SK-N-SH treated with all-trans-retinoic acid at 6 μM for 48 hours (cell line): ENCODE results near the gene SYNDIG1.

ENCODE experiments used
- ARNTL ChIP-seq: fragments of 450-650 bp; formaldehyde crosslinking; IDR thresholded peaks from 2 replicates; pipeline ENCODE4 v1.5.0; 2020; ENCODE audit warnings: low read depth, mild to moderate bottlenecking, moderate library complexity, borderline replicate concordance
- CREB5 ChIP-seq: fragments of 250-450 bp; sonication (Bioruptor Pico); IDR thresholded peaks from 2 replicates; pipeline ENCODE4 v1.5.1; 2020; ENCODE audit warnings: low read depth, mild to moderate bottlenecking, moderate library complexity
- PATZ1 ChIP-seq: fragments of 250-450 bp; sonication (Bioruptor Pico); IDR thresholded peaks from 2 replicates; pipeline ENCODE4 v1.8.0; 2020; ENCODE audit warnings: mild to moderate bottlenecking, moderate library complexity, borderline replicate concordance
- PPARA ChIP-seq: fragments of 250-450 bp; sonication (Bioruptor Pico); IDR thresholded peaks from 2 replicates; pipeline ENCODE4 v1.5.0; 2020; ENCODE audit warnings: mild to moderate bottlenecking, borderline replicate concordance
- RARB ChIP-seq: fragments of 250-450 bp; sonication (Bioruptor Pico); IDR thresholded peaks from 2 replicates; pipeline ENCODE4 v1.8.0; 2021; ENCODE audit warnings: mild to moderate bottlenecking, moderate library complexity
- TCF4 ChIP-seq: fragments of 250-450 bp; sonication (Bioruptor Pico); IDR thresholded peaks from 2 replicates; pipeline ENCODE4 v1.8.0; 2021; ENCODE audit warnings: mild to moderate bottlenecking, moderate library complexity, borderline replicate concordance
- ZC3H10 ChIP-seq: fragments of 250-450 bp; sonication (Bioruptor Pico); IDR thresholded peaks from 2 replicates; pipeline ENCODE4 v1.5.1; 2021; ENCODE audit warnings: mild to moderate bottlenecking, moderate library complexity
- ZFP3 ChIP-seq: fragments of 250-450 bp; sonication (Bioruptor Pico); IDR thresholded peaks from 2 replicates; pipeline ENCODE4 v1.5.0; 2020; ENCODE audit warnings: mild to moderate bottlenecking, moderate library complexity

GRCh38 chr20:24497851-24498250, 28.4 kb downstream of the SYNDIG1 start:
- no peak for TF ChIP-seq RARB (CRISPR knock-in tag)
- TF ChIP-seq PATZ1 (CRISPR knock-in tag), result no peak
- TF ChIP-seq ARNTL (CRISPR knock-in tag), result no peak
- TF ChIP-seq CREB5 (CRISPR knock-in tag), result no peak
- TF ChIP-seq ZFP3, result no peak
- TF ChIP-seq TCF4, result no peak
- TF ChIP-seq ZC3H10 (CRISPR knock-in tag), result no peak
- no peak for TF ChIP-seq PPARA
